Panc1 (cell line): ENCODE data around the gene DCAF6. TPM values are rescaled to one million over a fixed set of nuclear protein-coding genes. Genes with fewer than 3 reads are reported as not detected.

Source experiments
- ATAC-seq: fragments of 200-7000 bp; cut with Tn5 transposase; 2 replicates; pipeline ENCODE4 v1.9.1; 2020; ENCODE audit warnings: mild to moderate bottlenecking, moderate library complexity
- BruUV-seq: library from RNA; stranded (reverse); fragments of 400-500 nt; replicated peaks from 2 replicates; lab custom pipeline; 2021; lab: Mats Ljungman, UMichigan
- CTCF ChIA-PET: fragments of 300-600 bp; sonication (Branson Sonifier 250); formaldehyde crosslinking; loops from one replicate; lab custom pipeline; 2022; ENCODE audit warnings: antibody characterized with exemption; lab: Charles Lee
- POLR2A ChIA-PET: fragments of 300-600 bp; sonication (Branson Sonifier 250); formaldehyde crosslinking; loops from one replicate; lab custom pipeline; 2022; ENCODE audit warnings: antibody characterized with exemption; lab: Charles Lee
- DNase-seq: peaks from one replicate; pipeline ENCODE4 v3.0.0-alpha.2; 2010; ENCODE audit warnings: low read depth, low spot score
- H3K27ac ChIP-seq: 2 replicates; pipeline ENCODE4 v1.5.1; 2011; ENCODE audit warnings: mild to moderate bottlenecking, low read length, inconsistent platforms
- H3K27me3 ChIP-seq: fragments of 200-500 bp; sonication (Bioruptor generic); 2 replicates; pipeline ENCODE4 v1.6.0; 2014; ENCODE audit warnings: low read length, inconsistent platforms; ENCODE audit not compliant: control insufficient read depth, insufficient read depth
- H3K36me3 ChIP-seq: fragments of 200-500 bp; sonication (Bioruptor generic); 2 replicates; pipeline ENCODE4 v1.5.1; 2014; ENCODE audit warnings: inconsistent platforms, mild to moderate bottlenecking, low read length, moderate library complexity; ENCODE audit not compliant: control insufficient read depth, insufficient read depth
- H3K4me1 ChIP-seq: 2 replicates; pipeline ENCODE4 v1.5.1; 2011; ENCODE audit warnings: inconsistent platforms, mild to moderate bottlenecking, low read length, moderate library complexity; ENCODE audit not compliant: control insufficient read depth, insufficient read depth
- H3K4me3 ChIP-seq, 2 experiments: 2 replicates each; pipeline ENCODE4 v1.5.1; 2011 to 2012; ENCODE audit warnings: low read depth in 2 of 2, low read length in 2 of 2, mild to moderate bottlenecking in 2 of 2, inconsistent platforms in 1 of 2, moderate library complexity in 1 of 2
- H3K9me3 ChIP-seq: fragments of 200-500 bp; sonication (Bioruptor generic); 2 replicates; pipeline ENCODE4 v1.5.1; 2014; ENCODE audit warnings: low read depth, mild to moderate bottlenecking, inconsistent platforms, low read length, moderate library complexity; ENCODE audit not compliant: control insufficient read depth, insufficient read depth
- POLR2AphosphoS5 ChIP-seq: IDR thresholded peaks from 2 replicates; pipeline ENCODE4 v1.6.1; 2012; ENCODE audit warnings: mild to moderate bottlenecking, low read depth, low read length, moderate library complexity
- SIN3A ChIP-seq: IDR thresholded peaks from 2 replicates; pipeline ENCODE4 v1.6.1; 2012; ENCODE audit warnings: low read depth, mild to moderate bottlenecking, low read length, moderate library complexity, borderline replicate concordance; ENCODE audit not compliant: insufficient read depth
- TCF7L2 ChIP-seq: IDR thresholded peaks from 2 replicates; pipeline ENCODE4 v1.6.1; 2011; ENCODE audit warnings: mild to moderate bottlenecking, low read depth, low read length, inconsistent platforms
- in situ Hi-C: cut with HindIII; loops from 2 replicates; pipeline ENCODE4 v1.10.0; 2016; ENCODE audit warnings: low sequenced_read_pairs, low pct_unique_long_range_greater_than_20kb
- intact Hi-C: fragments of 100-400 bp; cut with micrococcal nuclease; formaldehyde crosslinking; loops from one replicate; pipeline ENCODE4 v1.10.0; 2022; ENCODE audit not compliant: unreplicated experiment
- total RNA-seq: library from RNA; stranded (reverse); gene quantifications from one replicate; pipeline ENCODE4 v1.2.1, GENCODE V29; 2021; ENCODE audit not compliant: unreplicated experiment
- TF ChIP-seq, protein P1 (sequence below): fragments of 450-650 bp; IDR thresholded peaks from 2 replicates; pipeline ENCODE4 v1.5.1; 2017; ENCODE audit warnings: mild to moderate bottlenecking
- TF ChIP-seq, protein P2 (sequence below), 2 experiments: IDR thresholded peaks; 2 replicates each; pipeline ENCODE4 v1.6.1; 2011 to 2012; ENCODE audit warnings: low read depth in 2 of 2, control low read depth in 1 of 2, low read length in 1 of 2, mild to moderate bottlenecking in 1 of 2, moderate library complexity in 1 of 2; ENCODE audit not compliant: insufficient read depth in 1 of 2

The DCAF6 gene
- total RNA-seq, 1 experiment from 2014 or later: 67.7 TPM

DNA sequence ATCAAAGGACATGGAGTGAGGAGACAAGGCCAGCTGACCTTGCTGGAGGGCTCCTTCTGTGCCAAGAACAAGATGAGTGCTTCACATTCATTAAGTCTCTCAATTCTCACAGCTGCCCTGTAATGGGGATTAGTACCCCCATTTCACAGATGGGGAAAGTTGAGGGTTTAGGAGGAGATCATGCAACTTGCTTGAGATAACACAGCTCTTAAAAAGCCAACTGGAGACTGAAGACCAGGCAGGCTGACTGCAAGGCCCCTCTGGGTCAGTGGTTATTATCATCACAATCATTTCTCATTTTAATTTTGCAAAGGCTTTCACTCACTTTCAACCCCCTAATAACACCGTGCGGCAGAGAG is 153.5 kb downstream of the DCAF6 start:
- Histone ChIP-seq H3K9me3 (no peaks in the 10 kb centered on the region), H3K27ac (no peak overlapping the region), H3K4me1 (peaks cover 5% of the 10 kb centered on the region), H3K36me3 (no peaks in the 10 kb centered on the region), H3K4me3 (no peak overlapping the region), H3K27me3 (peaks cover 3% of the 10 kb centered on the region; the same call in 1 of the 2 replicates)
- TF ChIP-seq, protein P1, sequence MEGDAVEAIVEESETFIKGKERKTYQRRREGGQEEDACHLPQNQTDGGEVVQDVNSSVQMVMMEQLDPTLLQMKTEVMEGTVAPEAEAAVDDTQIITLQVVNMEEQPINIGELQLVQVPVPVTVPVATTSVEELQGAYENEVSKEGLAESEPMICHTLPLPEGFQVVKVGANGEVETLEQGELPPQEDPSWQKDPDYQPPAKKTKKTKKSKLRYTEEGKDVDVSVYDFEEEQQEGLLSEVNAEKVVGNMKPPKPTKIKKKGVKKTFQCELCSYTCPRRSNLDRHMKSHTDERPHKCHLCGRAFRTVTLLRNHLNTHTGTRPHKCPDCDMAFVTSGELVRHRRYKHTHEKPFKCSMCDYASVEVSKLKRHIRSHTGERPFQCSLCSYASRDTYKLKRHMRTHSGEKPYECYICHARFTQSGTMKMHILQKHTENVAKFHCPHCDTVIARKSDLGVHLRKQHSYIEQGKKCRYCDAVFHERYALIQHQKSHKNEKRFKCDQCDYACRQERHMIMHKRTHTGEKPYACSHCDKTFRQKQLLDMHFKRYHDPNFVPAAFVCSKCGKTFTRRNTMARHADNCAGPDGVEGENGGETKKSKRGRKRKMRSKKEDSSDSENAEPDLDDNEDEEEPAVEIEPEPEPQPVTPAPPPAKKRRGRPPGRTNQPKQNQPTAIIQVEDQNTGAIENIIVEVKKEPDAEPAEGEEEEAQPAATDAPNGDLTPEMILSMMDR: no peak
- TF ChIP-seq, protein P2, sequence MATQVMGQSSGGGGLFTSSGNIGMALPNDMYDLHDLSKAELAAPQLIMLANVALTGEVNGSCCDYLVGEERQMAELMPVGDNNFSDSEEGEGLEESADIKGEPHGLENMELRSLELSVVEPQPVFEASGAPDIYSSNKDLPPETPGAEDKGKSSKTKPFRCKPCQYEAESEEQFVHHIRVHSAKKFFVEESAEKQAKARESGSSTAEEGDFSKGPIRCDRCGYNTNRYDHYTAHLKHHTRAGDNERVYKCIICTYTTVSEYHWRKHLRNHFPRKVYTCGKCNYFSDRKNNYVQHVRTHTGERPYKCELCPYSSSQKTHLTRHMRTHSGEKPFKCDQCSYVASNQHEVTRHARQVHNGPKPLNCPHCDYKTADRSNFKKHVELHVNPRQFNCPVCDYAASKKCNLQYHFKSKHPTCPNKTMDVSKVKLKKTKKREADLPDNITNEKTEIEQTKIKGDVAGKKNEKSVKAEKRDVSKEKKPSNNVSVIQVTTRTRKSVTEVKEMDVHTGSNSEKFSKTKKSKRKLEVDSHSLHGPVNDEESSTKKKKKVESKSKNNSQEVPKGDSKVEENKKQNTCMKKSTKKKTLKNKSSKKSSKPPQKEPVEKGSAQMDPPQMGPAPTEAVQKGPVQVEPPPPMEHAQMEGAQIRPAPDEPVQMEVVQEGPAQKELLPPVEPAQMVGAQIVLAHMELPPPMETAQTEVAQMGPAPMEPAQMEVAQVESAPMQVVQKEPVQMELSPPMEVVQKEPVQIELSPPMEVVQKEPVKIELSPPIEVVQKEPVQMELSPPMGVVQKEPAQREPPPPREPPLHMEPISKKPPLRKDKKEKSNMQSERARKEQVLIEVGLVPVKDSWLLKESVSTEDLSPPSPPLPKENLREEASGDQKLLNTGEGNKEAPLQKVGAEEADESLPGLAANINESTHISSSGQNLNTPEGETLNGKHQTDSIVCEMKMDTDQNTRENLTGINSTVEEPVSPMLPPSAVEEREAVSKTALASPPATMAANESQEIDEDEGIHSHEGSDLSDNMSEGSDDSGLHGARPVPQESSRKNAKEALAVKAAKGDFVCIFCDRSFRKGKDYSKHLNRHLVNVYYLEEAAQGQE (IDR thresholded peaks at IDR 0.05; ENCODE audit: insufficient read depth in 1 of 2, low read depth in 2 of 2, low read length in 1 of 2): no peak
- TF ChIP-seq POLR2AphosphoS5 (no peak), TCF7L2 (no peak), SIN3A (no peak)
- ChIA-PET CTCF (no interaction called here), POLR2A (no interaction called here)
- DNase-seq (no peak), ATAC-seq (no peak)
- in situ Hi-C loops (no loop called here), intact Hi-C loops (no loop called here)
- BruUV-seq: no TSS peak

DNA sequence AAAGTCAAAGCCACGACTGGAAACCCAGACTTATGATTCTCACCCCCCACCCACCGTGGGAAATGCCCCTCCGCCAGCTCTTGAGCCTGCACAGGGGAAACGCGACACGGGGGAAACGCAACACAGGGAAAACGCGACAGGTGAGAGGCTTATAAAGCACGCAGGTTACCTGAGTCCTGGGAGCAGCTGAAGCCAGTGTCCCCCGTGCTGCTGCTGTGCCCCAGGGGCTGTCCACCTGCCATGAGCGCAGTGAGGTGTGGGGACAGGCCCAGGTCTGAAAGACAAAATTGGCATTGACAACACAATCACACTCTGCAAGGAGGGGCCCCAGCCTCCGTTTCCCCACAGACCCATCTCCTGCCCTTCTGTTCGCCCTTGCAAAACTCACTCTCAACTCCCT is 153.9 kb downstream of the DCAF6 start:
- TF ChIP-seq, protein P1: no peak
- TF ChIP-seq POLR2AphosphoS5 (no peak), TCF7L2 (no peak), SIN3A (no peak)
- TF ChIP-seq, protein P2 (IDR thresholded peaks at IDR 0.05; ENCODE audit: insufficient read depth in 1 of 2, low read depth in 2 of 2, low read length in 1 of 2): no peak
- POLR2A ChIA-PET: no interaction called here
- CTCF ChIA-PET: no interaction called here
- peaks cover 3% of the 10 kb centered on the region; the same call in 1 of the 2 replicates for H3K27me3 ChIP-seq
- H3K27ac ChIP-seq: no peak overlapping the region
- DNase-seq: no peak
- no TSS peak for BruUV-seq
- H3K4me3 ChIP-seq: no peak overlapping the region
- H3K4me1 ChIP-seq: peaks cover 5% of the 10 kb centered on the region
- intact Hi-C loops (no loop called here), in situ Hi-C loops (no loop called here)
- no peaks in the 10 kb centered on the region for H3K36me3 ChIP-seq
- no peak for ATAC-seq
- H3K9me3 ChIP-seq: no peaks in the 10 kb centered on the region
